HG03025 (cell line): ENCODE measurements around the gene EFL1.

Experiments used
- ATAC-seq: cut with Tn5 transposase; IDR thresholded peaks from one replicate; pipeline ENCODE4 v1.9.1; 2021; ENCODE audit warnings: mild to moderate bottlenecking, moderate library complexity; ENCODE audit not compliant: unreplicated experiment, low FRiP score

EFL1 gene

GRCh38 chr15:82172506-82172905 lies 90.0 kb downstream of the EFL1 start:
- no peak for ATAC-seq

- no peak for ATAC-seq
Measured at GRCh38 chr15:82168757-82169156, 93.8 kb downstream of the EFL1 start.

GRCh38 chr15:82168296-82168695 lies 94.2 kb downstream of the EFL1 start:
- ATAC-seq: no peak

- ATAC-seq: no peak
Measured at GRCh38 chr15:82165948-82166376, 96.6 kb downstream of the EFL1 start.

GRCh38 chr15:82159922-82160321 lies 102.6 kb downstream of the EFL1 start:
- no peak for ATAC-seq

- ATAC-seq: no peak
Measured at GRCh38 chr15:82158811-82159210, 103.7 kb downstream of the EFL1 start.

- ATAC-seq: no peak
Measured at GRCh38 chr15:82150645-82151044, 111.9 kb downstream of the EFL1 start.

- no peak for ATAC-seq
Measured at GRCh38 chr15:82146990-82147461, 115.5 kb downstream of the EFL1 start.

GRCh38 chr15:82146576-82146975 lies 116.0 kb downstream of the EFL1 start:
- ATAC-seq: no peak

GRCh38 chr15:82143390-82144385 lies 118.8 kb downstream of the EFL1 start:
- ATAC-seq: no peak

- no peak for ATAC-seq
Measured at GRCh38 chr15:82140886-82141285, 121.6 kb downstream of the EFL1 start.

- no peak for ATAC-seq
Measured at GRCh38 chr15:82139823-82140268, 122.7 kb downstream of the EFL1 start.

GRCh38 chr15:82138306-82138705 lies 124.2 kb downstream of the EFL1 start:
- ATAC-seq: no peak

- no peak for ATAC-seq
Measured at GRCh38 chr15:82137261-82137660, 125.3 kb downstream of the EFL1 start.

GRCh38 chr15:82136120-82136519 lies 126.4 kb downstream of the EFL1 start:
- ATAC-seq: no peak

- no peak for ATAC-seq
Measured at GRCh38 chr15:82135638-82136037, 126.9 kb downstream of the EFL1 start.

GRCh38 chr15:82134461-82134860 lies 128.1 kb downstream of the EFL1 start:
- ATAC-seq: no peak

- ATAC-seq: no peak
Measured at GRCh38 chr15:82133251-82133650, 129.3 kb downstream of the EFL1 start.

- ATAC-seq: no peak
Measured at GRCh38 chr15:82132742-82133141, 129.8 kb downstream of the EFL1 start.

- ATAC-seq: no peak
Measured at GRCh38 chr15:82132096-82132495, 130.4 kb downstream of the EFL1 start.

GRCh38 chr15:82130248-82130647 lies 132.3 kb downstream of the EFL1 start:
- ATAC-seq: no peak

- ATAC-seq: no peak
Measured at GRCh38 chr15:82129761-82130160, 132.8 kb downstream of the EFL1 start.
